GM08714 (cell line): Measurements from ENCODE around the gene GPR146.

Source experiments
- H3K4me3 ChIP-seq: fragments of 200-500 bp; sonication (Bioruptor generic); 2 replicates; pipeline ENCODE4 v1.5.1; 2014; ENCODE audit warnings: mild to moderate bottlenecking, low read length, inconsistent platforms
- ZNF274 ChIP-seq: IDR thresholded peaks from 2 replicates; pipeline ENCODE4 v1.6.1; 2012; ENCODE audit warnings: mild to moderate bottlenecking, low read depth, low read length

Gene GPR146

DNA sequence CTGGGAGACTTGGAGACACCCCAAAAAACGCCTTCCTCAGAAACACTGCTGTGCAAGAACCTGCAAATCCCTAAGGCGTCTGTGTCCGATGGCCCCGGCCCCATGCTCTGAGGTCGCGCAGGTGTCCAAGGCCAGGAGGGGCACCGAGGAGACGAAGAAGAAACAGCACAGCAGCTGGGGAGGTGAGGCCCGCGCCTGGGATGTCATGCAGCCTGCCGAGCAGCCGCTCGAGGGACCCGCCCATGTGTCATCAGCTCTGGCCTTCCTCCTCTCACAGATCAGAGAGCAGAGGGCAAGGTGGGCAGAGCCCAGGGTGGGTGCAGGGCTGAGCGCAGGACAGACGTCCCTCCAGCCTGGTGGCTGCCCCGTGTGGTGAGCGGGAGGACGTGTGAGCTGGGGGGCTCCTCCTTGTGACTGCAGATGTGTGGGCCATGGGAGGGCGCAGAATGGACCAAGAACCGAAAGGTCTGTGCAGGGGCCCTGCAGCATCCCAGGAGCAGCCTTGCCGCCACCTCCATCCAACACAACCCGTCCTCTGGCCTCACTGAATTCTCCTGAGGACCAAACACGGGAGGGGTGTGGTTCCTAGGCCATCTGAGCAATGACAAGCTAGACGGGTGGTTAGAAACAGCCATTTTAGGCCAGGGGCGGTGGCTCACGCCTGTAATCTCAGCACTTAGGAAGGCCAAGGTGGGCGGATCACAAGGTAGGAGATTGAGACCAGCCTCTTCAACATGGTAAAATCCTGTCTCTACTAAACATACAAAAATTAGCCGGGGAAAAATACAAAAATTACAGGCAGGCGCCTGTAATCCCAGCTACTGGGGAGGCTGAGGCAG, 30.5 kb downstream of the GPR146 start:
- TF ChIP-seq ZNF274: no peak

DNA sequence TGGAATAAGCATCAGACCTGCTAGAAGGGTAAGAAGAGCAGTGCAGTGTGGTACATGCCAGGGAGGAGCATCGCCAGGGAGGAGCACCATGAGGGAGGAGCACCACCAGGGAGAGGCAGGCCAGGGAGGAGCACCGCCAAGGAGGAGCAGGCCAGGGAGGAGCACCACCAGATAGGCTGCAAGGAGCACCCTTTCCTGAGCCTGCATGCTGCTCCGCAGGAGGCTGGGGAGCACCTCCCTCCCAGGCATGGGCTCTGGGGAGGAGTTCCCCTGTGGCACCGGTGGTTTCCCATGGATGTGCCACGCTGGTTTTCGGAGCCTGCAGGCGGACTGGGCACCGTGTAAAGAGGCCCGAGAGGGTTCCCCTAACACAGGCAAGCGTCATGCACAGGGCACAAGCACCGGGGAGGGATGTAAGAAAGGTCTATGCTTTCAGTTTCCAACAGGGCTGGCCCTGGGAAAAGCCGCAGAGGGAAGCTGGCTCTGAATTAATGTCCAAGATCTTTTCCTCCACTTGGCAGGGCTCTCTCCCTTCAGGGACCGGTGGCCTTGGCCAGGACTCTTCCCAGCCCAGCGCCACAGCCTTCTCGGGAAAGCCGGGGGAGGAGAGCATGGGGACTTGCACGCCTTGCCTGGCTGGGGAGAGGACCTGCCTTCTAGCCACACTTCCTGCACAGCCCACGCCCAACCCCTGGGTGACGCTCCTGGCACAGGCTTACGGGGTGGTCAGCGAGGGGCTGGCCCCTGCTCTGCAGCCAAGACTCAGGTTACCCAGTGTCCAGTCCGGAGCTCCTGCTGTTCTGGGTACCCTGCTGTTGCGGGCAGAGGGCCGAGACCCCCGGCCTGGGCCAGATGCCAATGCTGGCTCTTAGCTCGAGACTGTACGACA, 32.1 kb downstream of the GPR146 start:
- H3K4me3 ChIP-seq: no peak overlapping the region
- TF ChIP-seq ZNF274: no peak

More for the DNA sequence above, 30.5 kb downstream of the GPR146 start:
- H3K4me3 ChIP-seq: no peak overlapping the region

DNA sequence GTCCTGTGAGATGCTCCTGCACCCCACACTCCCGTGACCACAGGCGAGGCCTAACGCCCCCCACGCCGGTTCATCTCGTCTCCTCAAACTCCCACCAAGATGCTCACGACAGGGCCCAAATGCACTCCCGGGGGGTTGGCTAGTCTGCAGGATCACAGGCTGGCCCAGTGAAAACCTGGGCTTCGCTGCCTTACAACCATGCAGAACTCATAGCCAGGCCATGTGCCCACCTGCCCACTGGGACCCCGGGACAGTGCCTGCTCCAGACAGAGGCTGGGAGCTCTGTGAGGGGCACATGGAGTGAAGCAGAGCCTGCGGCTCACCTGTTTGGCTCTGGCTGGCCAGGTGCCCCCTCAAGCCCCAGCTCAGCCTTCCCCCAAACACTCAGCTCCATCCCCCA, 34.2 kb downstream of the GPR146 start:
- TF ChIP-seq ZNF274: no peak
- H3K4me3 ChIP-seq: no peak overlapping the region

GRCh38 chr7:1078985-1079384, 34.6 kb downstream of the GPR146 start:
- TF ChIP-seq ZNF274: no peak
- no peak overlapping the region for H3K4me3 ChIP-seq

GRCh38 chr7:1079546-1079945, 35.2 kb downstream of the GPR146 start:
- H3K4me3 ChIP-seq: no peak overlapping the region

DNA sequence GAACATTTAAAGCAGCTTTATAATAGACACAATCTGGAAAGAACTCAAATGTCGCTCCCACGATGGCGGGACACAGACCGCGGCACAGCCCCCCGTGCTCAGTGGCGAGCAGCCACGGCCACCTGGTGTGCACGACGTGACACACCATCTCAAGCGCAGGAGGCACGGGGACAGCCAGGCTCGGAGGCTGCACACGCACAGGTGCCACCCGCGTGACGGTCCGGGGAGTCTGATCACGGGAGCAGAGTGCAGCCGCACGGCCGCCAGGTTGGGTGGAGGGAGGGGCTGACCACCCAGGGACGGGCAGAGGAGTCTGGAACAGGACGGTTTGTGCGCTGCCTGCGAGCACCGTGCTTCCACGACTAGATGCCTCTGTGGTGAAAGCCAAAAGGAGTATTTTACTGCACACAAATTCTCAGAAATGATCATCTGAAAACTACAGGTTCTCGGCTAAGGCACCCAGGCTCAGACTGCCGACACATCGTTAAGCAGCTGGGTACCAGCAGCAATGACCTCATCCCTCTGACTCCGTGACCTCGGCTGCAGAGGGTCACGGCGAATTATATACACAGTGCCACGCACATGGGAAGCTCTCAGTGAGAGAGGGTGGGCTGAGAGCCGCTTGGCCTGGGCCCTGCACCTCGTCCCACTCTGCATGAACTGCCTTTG, 36.0 kb downstream of the GPR146 start:
- no peak overlapping the region for H3K4me3 ChIP-seq
- TF ChIP-seq ZNF274: no peak

More at GRCh38 chr7:1079546-1079945, 35.2 kb downstream of the GPR146 start:
- TF ChIP-seq ZNF274: no peak

GRCh38 chr7:1080921-1081255, 36.5 kb downstream of the GPR146 start:
- H3K4me3 ChIP-seq: no peak overlapping the region
- TF ChIP-seq ZNF274: no peak

DNA sequence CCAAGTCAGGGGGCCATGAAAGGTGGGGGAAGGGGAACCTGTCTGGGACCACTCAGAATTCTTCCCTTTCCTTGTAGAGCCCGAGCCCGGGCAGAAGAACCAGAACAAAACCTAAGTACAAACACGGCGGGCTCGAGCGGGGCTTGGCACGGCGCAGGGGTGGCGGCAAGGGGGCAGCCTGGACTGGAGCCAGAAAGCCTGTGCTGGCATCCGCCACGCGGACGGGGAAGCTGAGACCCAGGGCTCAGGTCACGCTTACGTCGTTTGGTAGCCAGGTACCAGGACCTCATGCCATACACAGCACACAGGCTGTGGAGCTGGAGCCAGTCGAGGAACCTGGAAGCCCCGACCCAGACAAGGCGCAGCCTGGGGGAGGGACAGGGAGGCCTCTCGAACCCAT, 37.0 kb downstream of the GPR146 start:
- H3K4me3 ChIP-seq: no peak overlapping the region

GRCh38 chr7:1081931-1082401, 37.6 kb downstream of the GPR146 start:
- TF ChIP-seq ZNF274: no peak
- no peak overlapping the region for H3K4me3 ChIP-seq

More for the DNA sequence above, 37.0 kb downstream of the GPR146 start:
- no peak for TF ChIP-seq ZNF274

DNA sequence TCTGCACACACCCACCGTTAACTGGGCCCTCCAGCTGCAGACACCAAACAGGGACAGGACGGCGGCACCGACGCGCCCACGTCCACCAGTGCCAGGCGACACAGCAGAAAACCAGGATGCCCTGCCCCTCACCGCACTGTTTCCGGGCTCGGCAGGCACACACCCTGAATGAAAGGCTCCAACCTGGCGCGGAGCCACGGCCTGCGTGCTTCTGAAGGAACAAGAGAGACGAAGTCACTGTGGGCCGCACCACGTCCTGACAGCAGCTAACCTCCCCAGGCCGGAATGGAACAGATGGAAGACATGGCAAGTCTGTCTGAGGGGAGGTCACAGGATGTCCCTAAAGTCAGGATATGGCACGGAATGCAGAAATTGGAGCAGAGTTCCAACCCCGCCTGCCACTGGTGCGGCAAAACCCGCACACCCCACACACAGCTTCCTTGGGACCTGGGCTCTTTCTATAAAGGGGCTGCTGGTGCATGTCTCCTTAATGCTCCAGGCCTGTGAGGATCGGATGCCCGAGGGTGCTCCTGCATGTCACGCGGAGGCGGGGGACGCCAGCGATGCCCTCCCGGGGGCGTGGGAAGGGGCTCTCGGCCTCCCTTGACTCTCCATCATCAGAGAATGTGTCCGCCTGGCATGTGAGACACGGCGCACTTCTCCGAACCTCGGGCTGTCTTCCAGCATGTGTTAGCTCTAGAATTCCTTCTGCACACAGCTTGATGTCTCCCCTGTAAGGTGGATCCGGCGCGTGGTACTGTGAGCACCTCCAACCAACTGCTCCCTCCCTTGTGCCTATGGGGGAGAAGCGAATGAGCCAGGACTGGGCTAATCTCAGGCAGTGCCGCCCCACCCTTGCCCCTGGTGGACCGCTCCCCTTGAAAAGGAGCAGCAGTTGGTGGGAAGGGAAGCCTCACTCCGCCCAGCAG, 39.6 kb downstream of the GPR146 start:
- H3K4me3 ChIP-seq: no peak overlapping the region
- no peak for TF ChIP-seq ZNF274

GRCh38 chr7:1085266-1085665, 40.9 kb downstream of the GPR146 start:
- TF ChIP-seq ZNF274: no peak

DNA sequence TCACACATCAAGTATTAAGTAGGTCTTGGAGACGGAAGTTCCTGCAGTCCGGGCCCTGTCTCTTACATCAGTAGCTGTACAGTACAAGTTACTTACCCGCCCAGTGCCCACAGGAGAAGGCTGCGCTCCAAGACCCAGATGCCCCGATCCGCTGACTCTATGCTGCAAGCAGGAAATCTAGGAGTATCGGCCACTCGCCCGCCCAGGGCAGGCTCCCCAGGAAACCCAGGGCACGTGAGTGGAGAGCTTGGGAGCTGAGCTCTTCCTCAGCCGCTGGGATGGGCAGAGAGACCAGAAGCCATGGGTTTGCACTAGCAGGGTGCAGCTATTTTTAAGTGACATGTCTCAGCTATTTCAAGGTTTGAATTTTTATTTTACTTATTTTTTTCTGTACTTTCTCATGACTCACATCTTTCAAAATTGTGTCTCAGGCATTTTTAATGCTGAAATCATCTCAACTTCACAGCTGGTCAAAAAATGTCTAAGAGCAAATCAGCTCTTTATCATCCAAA, 41.6 kb downstream of the GPR146 start:
- no peak for TF ChIP-seq ZNF274
- H3K4me3 ChIP-seq: no peak overlapping the region

More at GRCh38 chr7:1085266-1085665, 40.9 kb downstream of the GPR146 start:
- no peak overlapping the region for H3K4me3 ChIP-seq
